ENCODE results near the gene MOB3B. TPM values are rescaled to one million over a fixed set of nuclear protein-coding genes. Genes with fewer than 3 reads are reported as not detected.

The MOB3B gene
- total RNA-seq, 2 donors from 2014 or later, result 0.17 to 0.24 TPM

DNA sequence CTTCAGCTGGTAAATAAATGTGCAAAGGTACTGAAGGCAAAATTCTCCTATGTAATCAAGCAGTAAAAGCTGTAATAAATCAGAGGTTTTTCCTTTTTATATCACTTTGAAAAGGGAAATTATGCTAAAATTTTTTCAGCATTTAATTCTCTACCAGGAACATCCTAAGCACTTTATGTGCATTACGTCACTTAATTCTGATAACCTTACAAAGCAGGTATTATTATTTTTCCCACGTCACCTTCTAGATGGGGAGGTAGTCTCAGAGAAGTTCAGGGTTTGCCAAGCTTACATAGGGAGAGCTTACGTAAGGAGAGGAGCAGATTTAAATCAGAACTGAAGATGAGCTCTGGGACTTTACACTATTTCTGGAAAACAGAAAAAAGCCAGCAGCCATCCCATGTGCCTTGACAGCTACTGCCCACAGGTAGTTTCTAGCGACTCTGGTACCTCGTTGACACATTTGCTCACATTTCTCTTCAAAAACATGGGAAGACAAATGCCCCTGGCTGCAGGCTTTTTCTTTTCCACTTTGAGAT is 84.5 kb downstream of the MOB3B start:
- Mint-ChIP-seq H3K9me3 (peaks cover 10% of the 10 kb centered on the region), H3K36me3 (ENCODE audit: low read depth) (no peaks in the 10 kb centered on the region), H3K27me3 (no peaks in the 10 kb centered on the region), H3K27ac (no peak overlapping the region), H3K4me1 (no peaks in the 10 kb centered on the region), H3K4me3 (no peak overlapping the region)
- ATAC-seq (replicated peaks), result no peak

DNA sequence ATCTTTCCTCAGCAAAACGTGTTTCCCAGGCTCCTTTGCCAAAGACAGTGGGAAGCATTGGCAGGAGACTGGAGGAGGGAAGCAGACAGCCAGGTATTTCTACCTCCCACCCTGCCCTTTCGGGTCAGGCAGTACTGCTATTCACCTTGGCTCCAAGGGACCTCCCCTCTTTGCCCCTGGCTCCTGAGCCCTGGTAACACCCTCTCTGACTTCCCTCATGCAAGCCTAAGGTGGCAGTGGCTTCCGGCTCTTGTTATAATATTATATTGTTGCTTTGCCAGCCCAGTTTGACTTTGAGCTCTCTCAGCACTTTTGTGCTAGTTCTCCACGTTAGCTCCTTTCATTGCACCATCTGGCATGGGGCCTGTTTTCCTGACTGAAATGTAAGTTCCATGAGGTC is 87.2 kb downstream of the MOB3B start:
- no peak for ATAC-seq (replicated peaks)
- Mint-ChIP-seq H3K27me3 (no peaks in the 10 kb centered on the region), H3K27ac (no peak overlapping the region), H3K36me3 (ENCODE audit: low read depth) (no peaks in the 10 kb centered on the region), H3K9me3 (peaks cover 10% of the 10 kb centered on the region), H3K4me3 (no peak overlapping the region), H3K4me1 (no peaks in the 10 kb centered on the region)

DNA sequence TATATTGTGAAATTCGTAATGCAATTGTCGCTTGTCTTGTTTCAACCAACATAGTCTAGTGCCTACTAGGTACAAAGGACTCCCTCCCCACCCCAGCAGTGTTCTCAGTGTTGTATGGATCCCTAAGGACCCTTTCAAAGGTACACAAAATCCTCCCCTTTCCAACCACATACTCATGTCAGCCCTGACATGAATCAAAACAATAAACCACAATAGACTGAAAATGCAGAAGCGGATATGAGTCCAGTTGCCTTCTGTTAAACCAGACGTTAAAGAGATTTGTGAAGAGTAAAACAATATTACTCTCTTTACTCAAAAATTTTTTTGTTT is 87.9 kb downstream of the MOB3B start:
- no peak overlapping the region for H3K4me3 Mint-ChIP-seq
- peak; percentile 63 for ATAC-seq (replicated peaks)
- H3K36me3 Mint-ChIP-seq (ENCODE audit: low read depth), result no peaks in the 10 kb centered on the region
- H3K27me3 Mint-ChIP-seq, result no peaks in the 10 kb centered on the region
- peaks cover 10% of the 10 kb centered on the region for H3K9me3 Mint-ChIP-seq
- H3K27ac Mint-ChIP-seq, result no peak overlapping the region
- H3K4me1 Mint-ChIP-seq, result no peaks in the 10 kb centered on the region

DNA sequence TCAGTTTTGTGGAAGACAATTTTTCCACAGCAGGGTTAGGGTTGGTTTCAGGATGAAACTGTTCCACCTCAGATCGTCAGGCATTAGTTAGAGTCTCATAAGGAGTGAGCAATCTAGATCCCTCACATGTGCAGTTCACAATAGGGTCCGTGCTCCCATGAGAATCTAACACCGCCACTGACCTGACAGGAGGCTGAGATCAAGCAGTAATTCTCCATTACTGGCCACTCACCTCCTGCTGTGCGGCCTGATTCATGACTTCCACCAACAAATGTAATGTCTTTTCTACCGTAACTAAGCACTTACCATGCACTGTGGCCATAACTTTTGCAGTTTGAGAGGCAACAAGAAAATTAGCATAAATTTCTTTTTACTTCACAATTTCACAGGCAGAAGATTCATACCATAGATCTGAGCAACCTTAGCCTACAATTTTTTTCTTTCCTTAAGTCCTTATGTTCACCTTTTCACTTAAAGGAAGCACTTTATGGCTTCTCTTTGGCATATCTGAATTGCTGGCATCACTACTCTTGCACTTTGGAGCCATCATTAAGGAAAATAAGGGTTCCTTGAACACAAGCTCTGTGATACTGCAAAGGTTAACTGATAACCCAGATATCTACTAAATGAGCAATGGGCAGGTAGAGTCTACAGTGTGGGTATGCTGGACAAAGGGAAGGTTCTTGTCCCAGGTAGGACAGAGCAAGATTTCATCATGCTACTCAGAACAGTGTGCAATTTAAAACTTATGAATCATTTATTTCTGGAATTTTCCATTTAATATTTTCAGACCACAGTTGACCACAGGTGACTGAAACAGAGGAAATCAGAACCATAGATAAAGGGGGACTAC is 88.5 kb downstream of the MOB3B start:
- no peak overlapping the region for H3K27ac Mint-ChIP-seq
- H3K36me3 Mint-ChIP-seq (ENCODE audit: low read depth), result no peaks in the 10 kb centered on the region
- no peak overlapping the region for H3K4me3 Mint-ChIP-seq
- ATAC-seq (replicated peaks), result peak; percentile 44
- H3K9me3 Mint-ChIP-seq, result peaks cover 10% of the 10 kb centered on the region
- H3K27me3 Mint-ChIP-seq, result no peaks in the 10 kb centered on the region
- no peaks in the 10 kb centered on the region for H3K4me1 Mint-ChIP-seq

DNA sequence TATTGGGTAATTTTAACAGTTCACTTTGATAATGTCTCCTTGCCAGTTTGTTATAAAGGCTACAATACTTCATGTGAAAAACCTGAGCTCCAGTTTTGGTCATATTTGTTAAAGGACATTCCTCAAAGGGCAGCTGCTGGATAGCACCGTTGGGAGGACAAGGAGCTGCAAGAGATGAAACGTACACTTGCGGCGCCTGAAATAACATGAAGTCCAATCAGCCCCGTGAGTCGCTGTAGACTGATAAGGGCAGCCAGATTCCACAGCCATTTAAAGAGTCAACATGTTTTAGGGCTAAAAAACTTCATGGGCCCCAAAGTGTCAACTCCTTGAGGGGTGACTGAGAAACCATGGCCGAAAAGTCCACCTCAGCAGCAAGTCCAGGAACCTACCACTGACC is 91.1 kb downstream of the MOB3B start:
- Mint-ChIP-seq H3K27me3 (no peaks in the 10 kb centered on the region), H3K27ac (no peak overlapping the region), H3K9me3 (peaks cover 5% of the 10 kb centered on the region), H3K4me3 (no peak overlapping the region), H3K4me1 (no peaks in the 10 kb centered on the region), H3K36me3 (ENCODE audit: low read depth) (no peaks in the 10 kb centered on the region)
- no peak for ATAC-seq (replicated peaks)

DNA sequence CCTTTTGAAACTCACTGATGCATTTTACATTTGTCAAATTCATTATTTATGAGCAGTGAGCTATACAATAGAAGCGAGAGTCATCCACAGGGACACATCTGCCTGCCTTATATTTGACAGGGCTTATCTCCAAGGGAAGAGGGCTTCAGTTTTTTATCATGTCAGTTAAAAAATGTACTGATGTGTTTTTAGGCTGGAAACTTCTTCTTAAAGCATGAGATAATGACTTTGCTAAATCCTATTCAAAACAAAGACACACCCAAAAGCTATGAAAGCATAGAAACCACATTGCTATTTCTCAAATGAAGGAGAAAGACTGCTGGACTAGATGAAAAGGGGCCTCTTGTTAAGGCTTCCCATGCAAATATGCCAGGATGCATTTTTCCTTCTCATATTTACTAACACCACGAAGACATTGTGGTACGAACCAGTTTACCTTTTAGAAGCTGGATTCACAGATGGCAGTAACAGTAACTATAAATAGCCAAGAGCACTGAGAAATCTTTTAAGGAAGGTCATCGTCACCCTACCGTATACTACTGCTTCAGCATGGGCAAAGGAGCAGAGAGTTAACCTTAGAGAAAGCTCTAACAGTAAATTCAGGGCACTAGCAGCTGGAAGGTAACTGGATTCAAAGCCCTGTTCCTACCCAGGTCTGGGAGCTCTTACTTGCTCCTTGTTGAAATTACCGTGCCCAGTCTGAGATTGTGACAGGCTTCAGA is 91.8 kb downstream of the MOB3B start:
- no peaks in the 10 kb centered on the region for H3K9me3 Mint-ChIP-seq
- H3K27me3 Mint-ChIP-seq, result no peaks in the 10 kb centered on the region
- H3K4me3 Mint-ChIP-seq, result no peak overlapping the region
- no peak overlapping the region for H3K27ac Mint-ChIP-seq
- ATAC-seq (replicated peaks), result no peak
- no peaks in the 10 kb centered on the region for H3K36me3 Mint-ChIP-seq (ENCODE audit: low read depth)
- no peaks in the 10 kb centered on the region for H3K4me1 Mint-ChIP-seq

DNA sequence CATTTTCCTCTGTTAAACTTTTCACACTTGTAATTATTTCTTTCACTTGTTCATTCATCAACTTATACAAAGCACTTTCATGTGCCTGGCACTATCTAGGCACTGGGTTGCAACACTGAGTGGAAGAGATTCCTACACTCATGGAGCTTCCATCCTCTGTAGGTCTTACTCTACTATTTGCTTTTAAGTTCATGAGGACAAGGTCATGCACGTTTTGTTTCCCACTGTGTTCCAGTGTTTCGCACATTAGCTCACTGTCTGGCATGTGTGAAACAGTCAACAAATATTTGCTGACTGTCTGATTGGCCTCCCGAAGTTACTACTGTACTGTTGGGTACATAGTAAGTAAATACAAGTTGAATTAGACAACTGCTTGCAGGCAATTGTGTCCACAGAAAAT is 93.4 kb downstream of the MOB3B start:
- H3K36me3 Mint-ChIP-seq (ENCODE audit: low read depth), result no peaks in the 10 kb centered on the region
- no peaks in the 10 kb centered on the region for H3K9me3 Mint-ChIP-seq
- H3K27me3 Mint-ChIP-seq, result no peaks in the 10 kb centered on the region
- no peaks in the 10 kb centered on the region for H3K4me1 Mint-ChIP-seq
- ATAC-seq (replicated peaks), result no peak
- no peak overlapping the region for H3K27ac Mint-ChIP-seq
- no peak overlapping the region for H3K4me3 Mint-ChIP-seq

DNA sequence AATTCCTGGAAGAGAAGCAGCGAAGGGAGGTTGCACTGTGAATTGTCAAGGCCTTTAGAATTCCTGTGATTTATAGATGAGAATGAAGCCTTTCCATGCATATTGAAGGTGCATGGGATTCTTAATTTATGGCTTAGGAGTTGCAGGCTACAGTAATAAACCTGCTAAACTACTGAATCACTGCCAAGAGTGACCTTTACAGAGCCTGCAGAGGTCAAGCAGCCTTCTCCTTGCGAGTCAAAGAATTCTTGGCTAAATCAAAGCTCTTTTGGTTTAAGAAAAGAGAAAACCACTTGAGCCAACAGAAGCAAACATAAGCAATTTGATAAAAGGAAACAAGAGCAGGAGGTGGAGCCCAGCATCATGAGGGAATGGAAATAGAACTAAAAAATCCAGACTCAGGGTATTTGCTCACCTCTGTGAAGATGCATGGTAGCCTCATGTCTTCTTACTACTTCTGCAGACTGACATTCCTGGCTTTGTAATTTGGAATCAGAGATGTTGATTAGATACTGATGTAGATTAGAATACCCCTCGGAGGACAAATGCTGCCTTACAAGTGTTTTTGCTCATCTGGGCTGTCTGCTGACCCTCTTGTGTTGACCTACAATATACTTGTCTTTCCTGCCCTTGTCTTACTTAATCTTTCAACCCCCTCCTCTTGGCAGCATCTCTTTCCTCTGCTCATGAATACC is 95.8 kb downstream of the MOB3B start:
- Mint-ChIP-seq H3K27me3 (no peaks in the 10 kb centered on the region), H3K4me3 (no peak overlapping the region), H3K9me3 (no peaks in the 10 kb centered on the region), H3K36me3 (ENCODE audit: low read depth) (no peaks in the 10 kb centered on the region), H3K4me1 (no peaks in the 10 kb centered on the region), H3K27ac (no peak overlapping the region)
- no peak for ATAC-seq (replicated peaks)

DNA sequence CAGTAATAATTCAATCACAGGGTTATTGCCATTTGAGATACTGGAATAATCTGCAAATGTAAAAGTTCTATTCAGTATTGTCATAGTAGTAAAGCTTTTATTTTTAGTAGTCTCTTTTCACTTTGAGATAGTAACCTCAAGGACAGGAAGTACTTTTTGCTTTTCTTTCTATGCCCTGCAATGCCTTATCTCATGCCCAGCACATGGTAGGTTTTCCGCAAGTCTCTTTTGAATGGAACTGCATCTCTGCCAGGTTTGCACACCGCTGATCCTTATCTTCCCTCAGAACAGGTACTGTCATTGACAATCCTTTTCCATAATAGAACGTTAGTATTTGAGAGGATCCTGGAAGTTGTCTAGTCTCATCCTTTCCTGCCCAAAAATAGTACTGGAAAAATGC is 97.3 kb downstream of the MOB3B start:
- ATAC-seq (replicated peaks), result no peak
- H3K27me3 Mint-ChIP-seq, result no peaks in the 10 kb centered on the region
- no peak overlapping the region for H3K4me3 Mint-ChIP-seq
- H3K9me3 Mint-ChIP-seq, result no peaks in the 10 kb centered on the region
- H3K27ac Mint-ChIP-seq, result no peak overlapping the region
- H3K36me3 Mint-ChIP-seq (ENCODE audit: low read depth), result no peaks in the 10 kb centered on the region
- H3K4me1 Mint-ChIP-seq, result no peaks in the 10 kb centered on the region

DNA sequence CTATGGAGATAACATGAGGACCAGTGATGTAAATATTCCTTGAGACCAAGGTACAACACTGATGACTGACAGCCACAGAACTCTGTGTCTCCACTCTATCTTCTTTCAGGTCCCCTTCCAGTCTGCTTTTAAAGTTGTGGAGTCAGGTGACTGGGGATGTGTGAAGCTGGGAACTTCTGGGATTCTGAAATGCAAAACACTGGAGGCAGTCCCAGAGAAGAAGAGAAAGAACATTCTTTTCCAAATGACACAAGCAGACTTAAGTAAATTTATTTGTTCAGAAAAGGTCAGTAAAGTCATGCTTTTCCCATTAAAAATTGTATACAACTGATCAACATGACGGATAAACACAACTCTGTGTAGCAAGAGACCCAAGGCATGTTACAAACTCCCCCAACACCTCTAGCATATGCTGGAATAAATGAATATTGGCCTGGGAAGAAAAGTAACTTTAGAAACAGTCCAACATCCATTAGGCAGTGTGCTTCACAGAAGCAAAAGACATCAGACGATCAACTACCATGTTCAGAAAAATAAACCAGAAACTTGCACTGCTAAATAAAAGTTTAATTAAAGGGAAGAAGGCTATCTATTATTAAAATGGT is 98.0 kb downstream of the MOB3B start:
- Mint-ChIP-seq H3K9me3 (no peaks in the 10 kb centered on the region), H3K27me3 (no peaks in the 10 kb centered on the region), H3K4me1 (no peaks in the 10 kb centered on the region), H3K27ac (no peak overlapping the region), H3K4me3 (no peak overlapping the region), H3K36me3 (ENCODE audit: low read depth) (no peaks in the 10 kb centered on the region)
- ATAC-seq (replicated peaks), result no peak

DNA sequence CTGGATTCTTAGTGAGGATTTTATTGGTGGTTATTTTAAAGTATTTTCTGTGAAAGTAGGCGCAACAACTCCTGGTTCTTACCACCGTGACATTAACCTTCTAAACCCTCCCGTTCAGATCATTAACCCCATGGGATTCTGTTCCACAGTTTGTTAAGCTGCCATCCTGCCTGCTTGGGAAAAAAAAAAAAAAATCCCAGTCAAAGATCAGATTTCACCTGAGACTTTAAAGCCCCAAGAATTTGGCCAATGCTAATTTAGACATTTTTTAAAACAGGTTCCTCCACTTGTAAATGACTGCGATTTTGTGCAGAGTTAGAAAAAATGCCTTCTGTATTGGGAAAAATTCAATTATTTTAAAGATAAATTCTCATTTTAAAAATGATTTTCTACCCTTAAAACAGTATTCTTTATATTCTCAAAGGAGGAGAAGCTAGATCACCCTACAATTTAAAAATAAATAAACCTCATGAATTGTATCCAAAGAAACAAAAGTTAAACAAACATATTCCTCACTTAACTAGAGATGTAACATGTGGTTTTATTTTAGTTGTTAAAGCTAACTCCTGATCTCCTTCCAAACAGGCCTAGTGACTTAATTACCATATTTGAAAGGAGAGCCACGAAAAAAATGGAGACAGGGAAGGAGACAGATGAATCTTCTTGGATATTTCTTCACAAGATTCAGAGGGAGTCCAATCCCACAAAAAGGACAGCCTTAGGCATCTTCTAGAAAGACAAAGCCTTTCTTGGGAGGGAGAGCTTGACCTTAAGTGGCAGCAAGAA is 98.7 kb downstream of the MOB3B start:
- no peak for ATAC-seq (replicated peaks)
- Mint-ChIP-seq H3K27me3 (no peaks in the 10 kb centered on the region), H3K4me3 (no peak overlapping the region), H3K36me3 (ENCODE audit: low read depth) (no peaks in the 10 kb centered on the region), H3K9me3 (no peaks in the 10 kb centered on the region), H3K4me1 (no peaks in the 10 kb centered on the region), H3K27ac (no peak overlapping the region)

DNA sequence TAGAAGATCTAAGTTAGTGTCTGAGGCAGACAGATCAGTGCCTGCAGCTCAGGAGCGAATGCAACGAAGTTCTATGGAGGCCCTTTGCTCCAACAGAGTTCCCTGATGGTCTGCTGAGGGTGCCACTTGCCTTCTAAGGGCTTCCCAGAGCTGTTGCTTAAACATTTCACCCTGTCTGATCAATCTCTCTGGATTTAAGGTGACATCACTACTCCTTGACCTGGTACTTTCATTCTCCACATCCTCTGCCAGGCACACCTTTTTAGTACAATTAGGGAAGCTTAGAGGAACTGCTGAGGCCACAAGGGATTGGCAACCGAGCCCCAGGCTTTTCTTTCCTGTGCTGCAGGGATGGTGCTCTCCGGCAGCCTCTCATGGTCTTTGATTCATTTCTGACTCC is 99.7 kb downstream of the MOB3B start:
- H3K27me3 Mint-ChIP-seq, result no peaks in the 10 kb centered on the region
- no peaks in the 10 kb centered on the region for H3K4me1 Mint-ChIP-seq
- H3K9me3 Mint-ChIP-seq, result no peaks in the 10 kb centered on the region
- H3K36me3 Mint-ChIP-seq (ENCODE audit: low read depth), result no peaks in the 10 kb centered on the region
- no peak overlapping the region for H3K27ac Mint-ChIP-seq
- H3K4me3 Mint-ChIP-seq, result no peak overlapping the region
- ATAC-seq (replicated peaks), result no peak

DNA sequence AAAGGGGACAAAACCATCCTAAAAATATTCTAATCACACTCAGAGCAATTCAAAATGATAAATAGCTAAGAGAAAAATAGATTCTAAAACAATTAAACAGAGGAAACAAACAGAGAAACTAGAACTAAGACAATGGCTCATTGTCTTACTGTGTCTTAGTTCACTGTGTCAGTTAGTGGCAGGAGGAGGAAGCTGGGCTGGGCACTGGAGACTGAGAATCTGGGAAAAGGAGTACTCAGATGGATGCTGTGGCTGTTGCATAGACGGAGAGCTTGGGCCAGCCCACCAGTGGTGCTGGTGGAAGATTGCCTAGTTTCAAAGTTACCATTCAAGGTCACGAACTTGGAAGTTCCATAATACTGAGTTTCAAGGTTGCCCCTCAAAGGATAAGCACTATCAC is 100.2 kb downstream of the MOB3B start:
- H3K36me3 Mint-ChIP-seq (ENCODE audit: low read depth), result no peaks in the 10 kb centered on the region

DNA sequence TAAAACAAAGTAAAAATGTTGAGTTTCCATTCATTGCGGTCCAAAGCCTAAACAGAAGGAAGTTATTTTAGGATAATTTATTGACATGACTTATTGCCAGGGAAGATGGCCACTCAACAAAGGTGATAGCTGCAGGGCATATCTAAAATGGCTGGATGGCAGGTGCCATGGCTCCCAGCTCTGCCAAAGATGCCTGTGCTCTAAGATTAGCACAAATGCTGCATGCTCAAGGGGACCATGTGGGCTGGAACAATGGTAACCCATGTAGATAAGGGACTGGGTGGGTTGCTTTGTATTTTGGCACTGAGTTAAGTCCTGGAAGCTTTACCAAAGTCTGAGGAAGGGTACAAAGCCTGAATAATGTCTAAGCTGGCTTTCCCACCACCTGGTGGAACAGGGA is 101.1 kb downstream of the MOB3B start:
- no peaks in the 10 kb centered on the region for H3K36me3 Mint-ChIP-seq (ENCODE audit: low read depth)
- H3K4me1 Mint-ChIP-seq, result no peaks in the 10 kb centered on the region
- H3K27ac Mint-ChIP-seq, result no peak overlapping the region
- ATAC-seq (replicated peaks), result no peak
- H3K27me3 Mint-ChIP-seq, result no peaks in the 10 kb centered on the region
- H3K4me3 Mint-ChIP-seq, result no peak overlapping the region
- H3K9me3 Mint-ChIP-seq, result no peaks in the 10 kb centered on the region

More for the DNA sequence above, 100.2 kb downstream of the MOB3B start:
- Mint-ChIP-seq H3K4me1 (no peaks in the 10 kb centered on the region), H3K4me3 (no peak overlapping the region), H3K27me3 (no peaks in the 10 kb centered on the region), H3K27ac (no peak overlapping the region), H3K9me3 (no peaks in the 10 kb centered on the region)
- ATAC-seq (replicated peaks), result no peak
